ENCODE measurements around the gene AP2A2. TPM values are rescaled to one million over a fixed set of nuclear protein-coding genes. Genes with fewer than 3 reads are reported as not detected.

AP2A2 gene
- total RNA-seq, 1 donor: 50.7 TPM

DNA sequence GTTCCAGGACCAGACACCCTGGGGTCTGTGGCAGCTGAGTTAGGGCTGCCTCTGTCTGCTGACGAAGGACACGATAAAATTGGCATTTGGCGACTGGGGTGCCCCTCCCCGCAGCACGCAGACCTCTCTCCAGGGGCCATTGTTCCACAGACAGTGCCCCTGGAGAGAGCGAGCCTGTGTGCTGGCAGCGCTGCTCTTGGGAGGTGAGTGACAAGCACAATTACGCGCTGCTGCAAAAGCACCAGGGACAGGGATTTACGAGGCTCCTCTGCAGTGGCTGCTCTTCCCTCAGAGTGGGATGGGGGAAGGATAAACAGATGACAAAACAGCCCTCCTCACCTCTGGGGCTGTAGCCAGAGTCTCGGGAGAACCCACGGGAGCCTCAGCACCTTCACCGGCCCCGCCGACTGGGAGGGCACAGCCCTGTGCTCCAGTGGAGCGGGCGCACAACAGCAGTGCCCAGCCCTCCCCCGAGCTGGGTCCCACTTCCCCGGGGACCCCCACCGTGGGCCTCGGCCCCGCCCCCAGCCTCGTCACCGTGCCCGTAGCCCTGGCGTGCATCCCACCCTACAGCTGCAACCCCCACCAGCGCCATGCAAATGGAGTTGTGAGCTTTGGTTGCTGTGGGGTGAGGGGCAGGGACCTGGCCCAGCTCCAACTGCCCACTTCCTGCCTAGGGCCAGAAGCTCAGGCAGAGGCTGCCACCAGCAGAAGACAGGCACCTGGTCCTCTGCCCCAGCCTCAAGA is 34.7 kb upstream of the AP2A2 start:
- H3K79me2 ChIP-seq (ENCODE audit: insufficient read depth, low read length): no peaks in the 10 kb centered on the region
- TF ChIP-seq, protein P1, sequence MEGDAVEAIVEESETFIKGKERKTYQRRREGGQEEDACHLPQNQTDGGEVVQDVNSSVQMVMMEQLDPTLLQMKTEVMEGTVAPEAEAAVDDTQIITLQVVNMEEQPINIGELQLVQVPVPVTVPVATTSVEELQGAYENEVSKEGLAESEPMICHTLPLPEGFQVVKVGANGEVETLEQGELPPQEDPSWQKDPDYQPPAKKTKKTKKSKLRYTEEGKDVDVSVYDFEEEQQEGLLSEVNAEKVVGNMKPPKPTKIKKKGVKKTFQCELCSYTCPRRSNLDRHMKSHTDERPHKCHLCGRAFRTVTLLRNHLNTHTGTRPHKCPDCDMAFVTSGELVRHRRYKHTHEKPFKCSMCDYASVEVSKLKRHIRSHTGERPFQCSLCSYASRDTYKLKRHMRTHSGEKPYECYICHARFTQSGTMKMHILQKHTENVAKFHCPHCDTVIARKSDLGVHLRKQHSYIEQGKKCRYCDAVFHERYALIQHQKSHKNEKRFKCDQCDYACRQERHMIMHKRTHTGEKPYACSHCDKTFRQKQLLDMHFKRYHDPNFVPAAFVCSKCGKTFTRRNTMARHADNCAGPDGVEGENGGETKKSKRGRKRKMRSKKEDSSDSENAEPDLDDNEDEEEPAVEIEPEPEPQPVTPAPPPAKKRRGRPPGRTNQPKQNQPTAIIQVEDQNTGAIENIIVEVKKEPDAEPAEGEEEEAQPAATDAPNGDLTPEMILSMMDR (IDR thresholded peaks at IDR 0.05; ENCODE audit: extremely low read depth, low read depth, low read length): no peak
- no peak for DNase-seq (ENCODE audit: insufficient read length, low spot score, missing footprints)

DNA sequence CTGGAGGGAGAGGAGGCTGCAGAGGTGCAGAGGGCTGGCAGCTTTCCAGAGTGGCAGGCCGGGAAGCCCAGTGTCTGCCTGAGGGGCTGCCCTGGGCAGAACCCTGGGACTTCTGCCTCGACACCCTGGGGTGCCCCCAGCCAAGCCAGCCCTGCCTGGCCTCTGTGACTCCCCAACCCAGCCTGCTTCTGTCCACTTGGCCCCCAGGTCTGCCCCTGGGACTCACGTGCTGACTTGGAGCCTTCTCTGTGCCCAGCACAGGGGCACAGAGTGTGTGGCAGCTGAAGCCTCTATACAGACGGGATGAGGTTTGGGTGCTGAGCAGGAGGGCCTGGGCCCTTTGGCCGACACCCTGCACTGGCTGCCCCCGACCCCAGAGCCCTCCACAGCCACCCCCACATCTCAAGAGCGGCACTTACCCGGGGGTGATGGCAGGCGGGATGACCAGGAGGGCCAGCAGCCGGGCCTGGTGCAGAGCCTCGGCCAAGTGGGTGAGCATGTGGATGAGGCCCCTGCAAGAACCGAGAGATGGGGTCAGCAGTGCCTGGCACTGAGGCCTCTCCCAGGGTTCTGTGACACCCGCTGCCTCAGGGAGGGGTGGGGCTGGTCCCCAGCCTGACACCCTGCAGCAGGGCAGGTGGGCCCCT is 32.5 kb upstream of the AP2A2 start:
- no peaks in the 10 kb centered on the region for H3K27me3 ChIP-seq (ENCODE audit: insufficient read depth, low read length)

More for the DNA sequence above, 34.7 kb upstream of the AP2A2 start:
- Histone ChIP-seq H3K27me3 (ENCODE audit: insufficient read depth, low read length) (no peaks in the 10 kb centered on the region), H3K9me3 (ENCODE audit: low read depth, low read length) (no peaks in the 10 kb centered on the region), H3K27ac (ENCODE audit: low read depth, low read length) (no peak overlapping the region), H3K4me1 (ENCODE audit: insufficient read depth, low read length) (no peaks in the 10 kb centered on the region), H3K4me2 (ENCODE audit: insufficient read depth, low read length) (no peak overlapping the region), H2AFZ (ENCODE audit: low read length) (no peak overlapping the region), H4K20me1 (ENCODE audit: insufficient read depth, low read length) (peaks cover 2% of the 10 kb centered on the region), H3K36me3 (ENCODE audit: insufficient read depth, low read length) (peaks cover 6% of the 10 kb centered on the region), H3K4me3 (ENCODE audit: insufficient read depth, low read length) (no peak overlapping the region)

DNA sequence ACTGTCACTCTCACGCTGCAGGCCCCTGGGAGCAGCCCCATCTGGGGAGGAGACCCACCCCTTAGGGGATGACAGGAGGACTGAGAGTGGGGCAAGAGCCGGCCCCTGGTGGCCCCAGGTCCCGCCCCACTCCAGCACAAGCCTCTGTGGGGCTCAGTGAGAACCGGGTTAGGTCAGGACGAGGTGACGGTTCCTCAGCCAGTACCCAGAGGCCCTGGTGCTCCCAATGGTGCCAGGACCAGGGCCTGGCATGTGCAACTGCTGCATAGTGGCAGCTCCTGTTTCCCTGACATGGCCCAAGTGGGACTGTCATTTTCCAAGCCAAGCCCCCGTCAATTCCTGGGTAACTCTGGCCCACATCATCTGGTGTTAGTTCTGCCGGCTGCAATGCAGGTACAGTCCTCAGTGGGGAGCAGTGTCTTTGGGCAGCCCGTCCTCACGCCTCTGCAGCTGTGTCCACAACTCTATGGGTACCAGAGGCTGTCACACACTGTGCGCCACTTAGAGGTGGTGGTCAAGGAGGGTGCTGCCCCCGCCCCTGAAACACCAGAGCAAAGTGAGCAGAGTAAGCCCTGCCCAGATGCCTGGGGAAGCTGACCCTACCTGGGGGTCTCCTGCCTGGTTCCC is 31.0 kb upstream of the AP2A2 start:
- Histone ChIP-seq H3K36me3 (ENCODE audit: insufficient read depth, low read length) (no peaks in the 10 kb centered on the region), H4K20me1 (ENCODE audit: insufficient read depth, low read length) (peaks cover 2% of the 10 kb centered on the region), H3K27ac (ENCODE audit: low read depth, low read length) (no peak overlapping the region), H3K4me2 (ENCODE audit: insufficient read depth, low read length) (no peak overlapping the region), H3K79me2 (ENCODE audit: insufficient read depth, low read length) (no peaks in the 10 kb centered on the region), H3K4me3 (ENCODE audit: insufficient read depth, low read length) (no peak overlapping the region), H3K9me3 (ENCODE audit: low read depth, low read length) (no peaks in the 10 kb centered on the region), H3K4me1 (ENCODE audit: insufficient read depth, low read length) (no peaks in the 10 kb centered on the region), H2AFZ (ENCODE audit: low read length) (no peak overlapping the region), H3K27me3 (ENCODE audit: insufficient read depth, low read length) (no peaks in the 10 kb centered on the region)
- peak; percentile 87 for DNase-seq (ENCODE audit: insufficient read length, low spot score, missing footprints)
- TF ChIP-seq, protein P1 (IDR thresholded peaks at IDR 0.05; ENCODE audit: extremely low read depth, low read depth, low read length): no peak

More for the DNA sequence above, 32.5 kb upstream of the AP2A2 start:
- Histone ChIP-seq H3K4me1 (ENCODE audit: insufficient read depth, low read length) (no peaks in the 10 kb centered on the region), H3K4me2 (ENCODE audit: insufficient read depth, low read length) (no peak overlapping the region), H2AFZ (ENCODE audit: low read length) (no peak overlapping the region), H3K79me2 (ENCODE audit: insufficient read depth, low read length) (no peaks in the 10 kb centered on the region), H3K9me3 (ENCODE audit: low read depth, low read length) (no peaks in the 10 kb centered on the region), H3K27ac (ENCODE audit: low read depth, low read length) (no peak overlapping the region), H4K20me1 (ENCODE audit: insufficient read depth, low read length) (peaks cover 2% of the 10 kb centered on the region), H3K4me3 (ENCODE audit: insufficient read depth, low read length) (no peak overlapping the region), H3K36me3 (ENCODE audit: insufficient read depth, low read length) (no peaks in the 10 kb centered on the region)
- TF ChIP-seq, protein P1 (IDR thresholded peaks at IDR 0.05; ENCODE audit: extremely low read depth, low read depth, low read length): no peak
- DNase-seq (ENCODE audit: insufficient read length, low spot score, missing footprints): no peak
